GM12878 (cell line): Measurements from ENCODE around the gene ADGRD1.

Source experiments
- CHD2 ChIP-seq: IDR thresholded peaks from 2 replicates; pipeline ENCODE4 v1.6.1; 2011; ENCODE audit warnings: low read depth, low read length, improper control_type of control experiment, borderline replicate concordance
- EP300 ChIP-seq, 2 experiments: fragments of 150-350 bp in 1 of 2; IDR thresholded peaks; 2 replicates each; pipeline ENCODE4 v1.6.1; 2011 to 2012; ENCODE audit warnings: low read depth in 2 of 2, low read length in 2 of 2, borderline replicate concordance in 1 of 2, improper control_type of control experiment in 1 of 2, inconsistent platforms in 1 of 2; ENCODE audit not compliant: control insufficient read depth in 1 of 2
- EZH2 ChIP-seq: IDR thresholded peaks from 2 replicates; pipeline ENCODE4 v1.6.1; 2012; ENCODE audit warnings: low read depth, mild to moderate bottlenecking, control low read depth, inconsistent platforms, low read length, borderline replicate concordance; ENCODE audit not compliant: control insufficient read depth
- FOXK2 ChIP-seq: fragments of 450-650 bp; IDR thresholded peaks from 2 replicates; pipeline ENCODE4 v1.6.1; 2017; ENCODE audit warnings: mild to moderate bottlenecking, moderate library complexity
- JUNB ChIP-seq: IDR thresholded peaks from 2 replicates; pipeline ENCODE4 v1.6.1; 2016; ENCODE audit warnings: antibody characterized with exemption, mild to moderate bottlenecking
- NFYA ChIP-seq: IDR thresholded peaks from 2 replicates; pipeline ENCODE4 v1.6.1; 2011; ENCODE audit warnings: low read depth, mild to moderate bottlenecking, low read length, improper control_type of control experiment, borderline replicate concordance
- RBBP5 ChIP-seq: fragments of 200-600 bp; sonication (generic); conservative IDR thresholded peaks from 2 replicates; pipeline ENCODE4 v1.6.1; 2016
- SIN3A ChIP-seq: IDR thresholded peaks from 2 replicates; pipeline ENCODE4 v1.6.1; 2012; ENCODE audit warnings: low read depth, low read length, improper control_type of control experiment
- SP1 ChIP-seq: IDR thresholded peaks from one replicate; pipeline ENCODE4 v1.6.1; 2011; ENCODE audit warnings: low read depth, low read length
- TAF1 ChIP-seq: IDR thresholded peaks from 2 replicates; pipeline ENCODE4 v1.6.1; 2011; ENCODE audit warnings: mild to moderate bottlenecking, low read depth, low read length, borderline replicate concordance
- TCF7 ChIP-seq: IDR thresholded peaks from 2 replicates; pipeline ENCODE4 v1.6.1; 2014; ENCODE audit warnings: antibody characterized with exemption, borderline replicate concordance
- ZNF687 ChIP-seq: fragments of 450-650 bp; IDR thresholded peaks from 2 replicates; pipeline ENCODE4 v1.6.1; 2017; ENCODE audit warnings: mild to moderate bottlenecking, moderate library complexity
- TF ChIP-seq, protein P1 (sequence below), 3 experiments: IDR thresholded peaks in 2 of 3; conservative IDR thresholded peaks in 1 of 3; 2 replicates each; pipeline ENCODE4 v1.5.1; 2011; ENCODE audit warnings: low read depth in 3 of 3, low read length in 3 of 3, mild to moderate bottlenecking in 3 of 3, control low read depth in 2 of 3, moderate library complexity in 2 of 3, inconsistent platforms in 1 of 3, mixed read lengths in 1 of 3; ENCODE audit not compliant: control insufficient read depth in 2 of 3, insufficient read depth in 1 of 3; ENCODE audit errors: extremely low read depth in 1 of 3

GRCh38 chr12:131055596-131056233, 102.0 kb downstream of the ADGRD1 start:
- TF ChIP-seq NFYA (no peak), SP1 (no peak), FOXK2 (no peak), CHD2 (no peak), RBBP5 (no peak), EP300 (IDR thresholded peaks at IDR 0.05; ENCODE audit: borderline replicate concordance in 1 of 2, control insufficient read depth in 1 of 2, low read depth in 2 of 2, low read length in 2 of 2) (no peak), SIN3A (no peak), TAF1 (no peak), EZH2 (no peak), TCF7 (no peak), JUNB (no peak), ZNF687 (no peak)
- TF ChIP-seq, protein P1, sequence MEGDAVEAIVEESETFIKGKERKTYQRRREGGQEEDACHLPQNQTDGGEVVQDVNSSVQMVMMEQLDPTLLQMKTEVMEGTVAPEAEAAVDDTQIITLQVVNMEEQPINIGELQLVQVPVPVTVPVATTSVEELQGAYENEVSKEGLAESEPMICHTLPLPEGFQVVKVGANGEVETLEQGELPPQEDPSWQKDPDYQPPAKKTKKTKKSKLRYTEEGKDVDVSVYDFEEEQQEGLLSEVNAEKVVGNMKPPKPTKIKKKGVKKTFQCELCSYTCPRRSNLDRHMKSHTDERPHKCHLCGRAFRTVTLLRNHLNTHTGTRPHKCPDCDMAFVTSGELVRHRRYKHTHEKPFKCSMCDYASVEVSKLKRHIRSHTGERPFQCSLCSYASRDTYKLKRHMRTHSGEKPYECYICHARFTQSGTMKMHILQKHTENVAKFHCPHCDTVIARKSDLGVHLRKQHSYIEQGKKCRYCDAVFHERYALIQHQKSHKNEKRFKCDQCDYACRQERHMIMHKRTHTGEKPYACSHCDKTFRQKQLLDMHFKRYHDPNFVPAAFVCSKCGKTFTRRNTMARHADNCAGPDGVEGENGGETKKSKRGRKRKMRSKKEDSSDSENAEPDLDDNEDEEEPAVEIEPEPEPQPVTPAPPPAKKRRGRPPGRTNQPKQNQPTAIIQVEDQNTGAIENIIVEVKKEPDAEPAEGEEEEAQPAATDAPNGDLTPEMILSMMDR (IDR thresholded peaks at IDR 0.05 in 2 of 3, conservative IDR thresholded peaks at IDR 0.05 in 1 of 3; ENCODE audit: control insufficient read depth in 2 of 3, extremely low read depth in 1 of 3, insufficient read depth in 1 of 3, low read depth in 3 of 3, low read length in 3 of 3) = no peak
